Stimulated activated CD8-positive, alpha-beta memory T cell treated with anti-CD3 and anti-CD28 coated beads, Interleukin-7, amount 100 ng/mL, for 48 hours (primary cell): ENCODE data around the gene CD72.

Source experiments
- DNase-seq, 2 donors: peaks; one replicate each; pipeline ENCODE4 v3.0.0-alpha.2; 2020; ENCODE audit warnings: low read depth in 1 of 2; ENCODE audit errors: extremely low read depth in 1 of 2

Gene CD72

DNA sequence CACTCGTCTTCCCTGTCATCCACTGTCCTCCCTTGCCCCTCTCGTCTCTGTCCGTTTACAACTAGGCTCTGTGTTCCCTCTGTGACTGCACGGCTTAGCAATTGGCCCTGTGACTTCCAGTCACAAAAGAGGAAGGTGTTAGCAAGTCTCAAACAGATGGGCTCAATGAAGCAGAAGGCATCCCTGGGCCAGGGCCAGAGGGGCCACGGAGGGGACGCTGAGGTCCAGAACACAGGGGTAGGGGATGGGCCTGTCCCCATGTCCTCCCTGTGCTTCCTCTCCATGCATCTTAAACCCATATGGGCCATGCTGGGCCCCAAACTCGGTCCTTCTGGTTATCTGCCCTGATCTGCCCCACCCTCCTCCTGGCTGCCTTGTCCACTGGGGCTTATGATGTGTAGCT is at the start of gene CD72:
Gene CD72 (minus strand): TSS at position 89 of the 403 bp plus-strand sequence. CDS start 110 bp downstream, outside the sequence.
- DNase-seq: no peak

- DNase-seq: no peak
Measured at GRCh38 chr9:35667939-35668338, 49.7 kb upstream of the CD72 start.

GRCh38 chr9:35666549-35666948 is 48.3 kb upstream of the CD72 start:
- no peak for DNase-seq

DNA sequence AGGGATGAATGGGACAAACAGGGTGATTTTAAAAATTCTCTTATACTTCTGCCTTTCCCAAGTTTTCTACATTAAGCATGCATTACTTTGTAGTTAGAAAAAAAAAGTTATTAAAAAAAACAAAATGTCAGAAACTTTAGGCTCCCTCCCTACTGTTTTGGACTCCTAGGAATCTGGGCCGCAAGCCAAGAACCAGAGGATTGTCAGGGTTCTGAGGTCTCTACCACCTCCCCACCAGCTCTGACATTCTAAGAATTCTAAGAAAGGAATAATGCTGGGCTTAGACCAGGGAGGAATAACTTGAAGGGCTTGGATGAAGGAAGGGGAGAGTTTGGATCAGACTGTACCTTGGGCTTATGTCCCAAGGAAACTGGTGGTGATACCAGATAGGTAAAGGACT is 47.8 kb upstream of the CD72 start:
- no peak for DNase-seq

DNA sequence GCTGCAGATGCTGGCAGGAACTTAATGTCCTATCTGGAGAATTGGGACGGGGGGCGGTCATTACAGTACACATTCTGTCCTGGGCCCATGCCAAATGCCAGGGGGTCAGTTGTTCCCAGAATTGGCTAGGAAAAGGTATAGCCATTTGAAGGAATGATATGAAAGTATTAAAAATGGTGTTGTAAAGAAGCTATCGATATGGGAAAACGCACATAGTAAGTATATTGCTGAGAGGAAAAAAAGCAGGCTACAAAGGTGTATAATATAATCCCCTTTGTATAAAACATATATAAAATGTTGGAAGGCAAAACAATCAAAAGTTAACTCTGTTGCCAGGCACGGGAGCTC is 47.2 kb upstream of the CD72 start:
- DNase-seq: no peak

- peak; percentile 65 to 66 for DNase-seq
Measured at GRCh38 chr9:35664531-35665470, 46.6 kb upstream of the CD72 start, which contains the start of gene ARHGEF39. ARHGEF39 (minus strand) TSS chr9:35665195; CDS start chr9:35665169, 26 bp downstream.

- DNase-seq: no peak
Measured at GRCh38 chr9:35662437-35662836, 44.2 kb upstream of the CD72 start.

DNA sequence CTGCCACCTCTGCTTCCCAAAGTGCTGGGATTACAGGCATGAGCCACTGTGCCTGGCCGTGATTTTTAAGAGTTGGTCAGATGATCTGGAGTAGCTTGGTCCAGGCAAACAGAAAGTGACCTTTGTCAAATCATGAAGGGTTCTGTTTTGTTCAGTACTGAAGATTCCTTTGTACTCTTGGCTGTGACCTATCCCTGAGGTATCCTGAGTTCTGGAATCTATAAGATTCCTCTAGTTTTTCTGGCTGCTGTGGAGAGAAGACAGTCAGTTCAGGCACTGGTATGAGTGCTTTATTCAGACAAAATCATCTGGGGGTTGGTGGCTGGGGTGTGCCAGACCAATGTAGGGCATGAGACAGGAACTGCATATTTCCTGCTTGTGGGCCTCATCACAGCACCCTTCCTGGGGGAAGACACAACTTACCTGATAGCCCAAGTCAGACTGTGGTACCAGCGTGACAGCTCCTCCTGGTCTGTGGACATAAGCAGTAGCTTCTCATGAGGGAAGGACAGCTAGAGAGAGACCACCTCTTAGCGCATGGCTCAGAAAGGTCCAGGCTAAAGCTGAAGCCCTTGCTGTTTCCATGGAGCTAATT is 43.6 kb upstream of the CD72 start:
- no peak for DNase-seq

GRCh38 chr9:35660966-35661415 is 42.8 kb upstream of the CD72 start:
- no peak for DNase-seq

- no peak for DNase-seq
Measured at GRCh38 chr9:35659340-35659739, 41.1 kb upstream of the CD72 start.

- no peak for DNase-seq
Measured at GRCh38 chr9:35658968-35659220, 40.7 kb upstream of the CD72 start.

DNA sequence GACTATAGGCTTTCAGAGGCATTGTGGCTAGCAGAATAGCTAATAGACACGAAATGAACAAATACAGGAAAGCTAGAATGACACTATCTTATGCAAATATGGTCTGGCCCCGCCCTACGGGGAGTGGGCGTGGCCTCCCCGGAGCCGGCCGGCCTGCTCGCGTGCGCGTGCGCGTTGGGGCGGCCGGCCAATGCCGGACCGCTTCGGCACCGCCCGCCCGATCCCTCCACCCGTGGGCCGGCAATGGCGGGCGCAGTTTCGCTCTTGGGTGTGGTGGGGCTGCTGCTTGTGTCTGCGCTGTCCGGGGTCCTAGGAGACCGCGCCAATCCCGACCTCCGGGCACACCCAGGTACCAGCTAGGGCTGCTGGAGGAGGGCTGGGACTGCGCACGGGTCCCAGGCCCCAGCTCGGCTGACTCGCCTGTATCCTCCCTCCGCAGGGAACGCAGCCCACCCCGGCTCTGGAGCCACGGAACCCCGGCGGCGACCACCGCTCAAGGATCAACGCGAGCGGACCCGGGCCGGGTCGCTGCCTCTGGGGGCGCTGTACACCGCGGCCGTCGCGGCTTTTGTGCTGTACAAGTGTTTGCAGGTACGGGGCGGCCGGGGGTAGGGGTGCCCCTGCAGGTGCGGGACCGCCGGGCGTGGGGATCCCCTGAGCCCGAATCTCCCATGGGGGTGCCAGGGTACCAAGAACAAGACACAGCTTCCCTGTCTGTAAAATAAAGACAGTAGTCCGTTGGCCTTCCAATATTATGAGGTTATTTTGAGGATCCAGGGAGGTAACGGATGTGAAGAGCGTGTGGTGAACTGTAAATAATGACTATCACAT is 40.1 kb upstream of the CD72 start, which contains the start of gene CCDC107:
Gene CCDC107 (plus strand): TSS at position 156 of the 831 bp plus-strand sequence. CDS start 88 bp downstream, at position 244.
- DNase-seq: peak; percentile 65 to 72

- peak; percentile 90 to 99 for DNase-seq
Measured at GRCh38 chr9:35657546-35658136, 39.4 kb upstream of the CD72 start, which contains the start of gene RMRP. RMRP (minus strand) TSS chr9:35658019.

- DNase-seq: no peak
Measured at GRCh38 chr9:35656831-35657545, 38.8 kb upstream of the CD72 start.

- DNase-seq: no peak
Measured at GRCh38 chr9:35656348-35656747, 38.1 kb upstream of the CD72 start.

GRCh38 chr9:35653611-35654010 is 35.4 kb upstream of the CD72 start:
- DNase-seq: no peak

DNA sequence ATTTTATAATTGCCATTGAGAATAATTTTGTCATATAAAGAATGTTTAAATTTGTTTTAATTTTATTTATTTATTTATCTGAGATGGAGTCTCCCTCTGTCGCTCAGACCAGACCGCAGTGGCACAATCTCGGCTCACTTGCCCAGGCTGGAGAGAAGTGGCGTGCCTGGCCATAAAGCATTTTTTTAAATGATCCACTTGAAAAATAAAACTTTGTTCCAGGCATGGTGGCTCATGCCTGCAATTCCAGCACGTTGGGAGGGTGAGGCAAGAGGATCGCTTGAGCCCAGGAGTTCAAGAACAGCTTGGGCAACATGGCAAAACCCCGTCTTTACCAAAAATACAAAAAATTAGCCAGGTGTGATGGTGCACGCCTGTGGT is 34.6 kb upstream of the CD72 start:
- no peak for DNase-seq

DNA sequence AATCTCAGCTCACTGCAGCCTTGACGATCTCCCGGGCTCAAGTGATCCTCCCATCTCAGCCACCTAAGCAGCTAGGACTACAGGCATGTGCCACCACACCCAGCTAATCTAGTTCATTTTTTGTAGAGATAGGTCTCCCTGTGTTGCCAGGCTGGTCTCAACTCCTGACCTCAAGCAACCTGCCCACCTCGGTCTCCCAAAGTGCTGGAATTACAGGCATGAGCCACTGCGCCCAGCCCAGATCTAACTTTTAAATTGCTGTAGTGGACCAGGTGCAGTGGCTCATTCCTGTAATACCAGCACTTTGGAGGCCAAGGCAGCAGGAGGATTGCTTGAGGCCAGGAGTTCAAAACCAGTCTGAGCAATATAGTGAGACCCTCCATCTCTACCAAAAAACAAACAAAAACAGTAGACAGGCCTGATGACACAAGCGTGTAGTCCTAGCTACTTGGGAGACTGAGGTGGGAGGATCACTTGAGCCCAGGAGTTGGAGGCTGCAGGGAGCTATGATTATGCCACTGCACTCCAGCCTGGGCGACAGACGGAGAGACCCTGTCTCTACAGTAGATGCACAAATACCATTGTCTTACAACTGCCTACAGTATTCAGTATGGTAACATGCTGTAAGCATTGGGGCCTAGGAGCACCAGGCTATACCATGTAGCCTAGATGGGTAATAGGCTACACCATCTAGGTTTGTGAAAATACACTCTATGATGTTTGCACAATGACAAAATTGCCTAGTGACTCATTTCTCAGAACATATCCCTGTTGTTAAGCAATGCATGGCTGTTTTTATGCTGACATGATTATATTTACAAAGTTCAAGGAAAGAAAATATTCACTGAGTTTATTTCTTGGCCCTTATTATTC is 34.0 kb upstream of the CD72 start:
- no peak for DNase-seq
